Parathyroid adenoma (tissue), 2 donors: Measurements from ENCODE around the gene BRINP3.

Experiments used
- H2AFZ ChIP-seq: fragments of 300-600 bp; sonication (generic); one replicate; pipeline ENCODE4 v1.7.0; 2017; ENCODE audit warnings: antibody characterized with exemption, mild to moderate bottlenecking
- H3K27ac ChIP-seq: fragments of 300-600 bp; sonication (generic); one replicate; pipeline ENCODE4 v1.7.0; 2017
- H3K27me3 ChIP-seq: fragments of 300-600 bp; sonication (generic); one replicate; pipeline ENCODE4 v1.7.0; 2017; ENCODE audit warnings: low read length; ENCODE audit not compliant: control insufficient read depth, insufficient read depth
- H3K36me3 ChIP-seq: fragments of 300-600 bp; sonication (generic); one replicate; pipeline ENCODE4 v1.7.0; 2017; ENCODE audit warnings: low read length; ENCODE audit not compliant: control insufficient read depth, insufficient read depth
- H3K4me1 ChIP-seq: fragments of 300-600 bp; sonication (generic); one replicate; pipeline ENCODE4 v1.7.0; 2017; ENCODE audit warnings: control low read depth
- H3K4me2 ChIP-seq: fragments of 300-600 bp; sonication (generic); one replicate; pipeline ENCODE4 v1.7.0; 2017; ENCODE audit warnings: low read length
- H3K4me3 ChIP-seq: fragments of 300-600 bp; sonication (generic); one replicate; pipeline ENCODE4 v1.7.0; 2017; ENCODE audit warnings: low read depth, low read length
- H3K79me2 ChIP-seq: fragments of 300-600 bp; sonication (generic); one replicate; pipeline ENCODE4 v1.7.0; 2017; ENCODE audit warnings: control low read depth
- H3K9ac ChIP-seq: fragments of 300-600 bp; sonication (generic); one replicate; pipeline ENCODE4 v1.7.0; 2017; ENCODE audit warnings: mild to moderate bottlenecking
- H3K9me3 ChIP-seq: fragments of 300-600 bp; sonication (generic); one replicate; pipeline ENCODE4 v1.7.0; 2017; ENCODE audit warnings: low read length; ENCODE audit not compliant: control insufficient read depth
- TF ChIP-seq, protein P1 (sequence below): fragments of 300-600 bp; sonication (generic); IDR thresholded peaks from one replicate; pipeline ENCODE4 v1.7.0; 2017; ENCODE audit warnings: antibody characterized with exemption, mild to moderate bottlenecking
- donor health status: primary hyperparathyroidism.

BRINP3 gene

GRCh38 chr1:190475421-190476141, 2.1 kb downstream of the BRINP3 start:
- no peaks in the 10 kb centered on the region for H3K79me2 ChIP-seq
- no peak overlapping the region for H2AFZ ChIP-seq
- no peak overlapping the region for H3K9ac ChIP-seq
- H3K4me3 ChIP-seq = no peak overlapping the region
- H3K27ac ChIP-seq = no peak overlapping the region
- H3K9me3 ChIP-seq = no peaks in the 10 kb centered on the region
- H3K36me3 ChIP-seq = no peaks in the 10 kb centered on the region
- no peak overlapping the region for H3K4me2 ChIP-seq
- no peaks in the 10 kb centered on the region for H3K4me1 ChIP-seq
- TF ChIP-seq, protein P1, sequence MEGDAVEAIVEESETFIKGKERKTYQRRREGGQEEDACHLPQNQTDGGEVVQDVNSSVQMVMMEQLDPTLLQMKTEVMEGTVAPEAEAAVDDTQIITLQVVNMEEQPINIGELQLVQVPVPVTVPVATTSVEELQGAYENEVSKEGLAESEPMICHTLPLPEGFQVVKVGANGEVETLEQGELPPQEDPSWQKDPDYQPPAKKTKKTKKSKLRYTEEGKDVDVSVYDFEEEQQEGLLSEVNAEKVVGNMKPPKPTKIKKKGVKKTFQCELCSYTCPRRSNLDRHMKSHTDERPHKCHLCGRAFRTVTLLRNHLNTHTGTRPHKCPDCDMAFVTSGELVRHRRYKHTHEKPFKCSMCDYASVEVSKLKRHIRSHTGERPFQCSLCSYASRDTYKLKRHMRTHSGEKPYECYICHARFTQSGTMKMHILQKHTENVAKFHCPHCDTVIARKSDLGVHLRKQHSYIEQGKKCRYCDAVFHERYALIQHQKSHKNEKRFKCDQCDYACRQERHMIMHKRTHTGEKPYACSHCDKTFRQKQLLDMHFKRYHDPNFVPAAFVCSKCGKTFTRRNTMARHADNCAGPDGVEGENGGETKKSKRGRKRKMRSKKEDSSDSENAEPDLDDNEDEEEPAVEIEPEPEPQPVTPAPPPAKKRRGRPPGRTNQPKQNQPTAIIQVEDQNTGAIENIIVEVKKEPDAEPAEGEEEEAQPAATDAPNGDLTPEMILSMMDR = no peak
- H3K27me3 ChIP-seq = no peaks in the 10 kb centered on the region

DNA sequence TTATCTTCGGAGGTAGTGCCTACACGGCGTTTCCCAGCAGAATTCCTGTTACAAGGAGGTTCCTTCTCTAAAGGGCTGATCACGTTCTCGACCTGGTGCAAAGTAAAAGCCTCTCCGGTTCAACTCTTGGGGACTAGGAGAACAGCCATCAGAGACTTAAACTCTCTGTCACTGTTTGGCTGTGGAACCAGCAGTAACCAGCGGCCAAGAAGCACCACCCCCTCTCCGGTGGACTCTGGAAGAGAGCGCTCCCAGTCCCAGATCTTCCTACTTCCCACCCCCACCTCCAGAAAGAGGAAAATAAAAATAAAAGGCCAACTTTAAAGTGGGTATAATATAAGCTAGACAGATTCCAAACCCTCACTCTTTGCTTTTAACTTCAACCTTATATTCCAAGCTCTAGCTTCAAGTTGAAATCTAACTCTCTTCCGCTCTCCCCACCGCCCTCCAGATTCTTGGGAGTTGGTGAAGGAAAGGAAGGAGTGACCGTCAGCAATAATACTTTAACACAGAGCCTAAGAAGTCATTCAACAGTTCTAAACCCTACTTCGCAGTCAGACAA, 2.9 kb downstream of the BRINP3 start:
- Histone ChIP-seq H3K4me1 (no peaks in the 10 kb centered on the region), H3K4me2 (no peak overlapping the region), H2AFZ (no peak overlapping the region), H3K27ac (no peak overlapping the region), H3K9me3 (no peaks in the 10 kb centered on the region), H3K79me2 (no peaks in the 10 kb centered on the region), H3K9ac (no peak overlapping the region), H3K27me3 (no peaks in the 10 kb centered on the region), H3K36me3 (no peaks in the 10 kb centered on the region), H3K4me3 (no peak overlapping the region)
- TF ChIP-seq, protein P1 = no peak

- no peaks in the 10 kb centered on the region for H3K4me1 ChIP-seq
- H3K36me3 ChIP-seq = no peaks in the 10 kb centered on the region
- H3K4me2 ChIP-seq = no peak overlapping the region
- no peak overlapping the region for H2AFZ ChIP-seq
- TF ChIP-seq, protein P1 = no peak
- H3K79me2 ChIP-seq = no peaks in the 10 kb centered on the region
- H3K27me3 ChIP-seq = no peaks in the 10 kb centered on the region
- no peaks in the 10 kb centered on the region for H3K9me3 ChIP-seq
- no peak overlapping the region for H3K4me3 ChIP-seq
- H3K27ac ChIP-seq = no peak overlapping the region
- no peak overlapping the region for H3K9ac ChIP-seq
Observed at GRCh38 chr1:190474010-190474409, 3.7 kb downstream of the BRINP3 start.

DNA sequence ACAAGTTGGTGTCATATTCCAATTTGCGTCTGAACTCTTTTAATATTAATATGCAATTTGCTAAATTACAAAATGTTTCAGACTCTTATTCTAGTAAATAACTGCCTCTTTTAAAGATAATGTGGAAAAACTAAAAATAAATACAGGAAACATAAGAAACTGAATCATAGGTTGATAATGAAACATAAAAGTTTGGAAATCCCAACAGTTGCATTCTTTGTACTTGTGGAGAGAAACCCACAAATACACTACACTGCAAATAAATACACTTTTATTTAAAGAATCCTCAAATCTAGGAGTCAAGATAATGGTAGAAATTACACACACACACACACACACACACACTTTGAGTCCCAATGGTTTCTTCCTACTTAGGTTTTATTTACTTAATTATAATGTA, 5.2 kb downstream of the BRINP3 start:
- Histone ChIP-seq H2AFZ (no peak overlapping the region), H3K4me1 (no peaks in the 10 kb centered on the region), H3K36me3 (no peaks in the 10 kb centered on the region), H3K9ac (no peak overlapping the region), H3K27ac (no peak overlapping the region), H3K4me3 (no peak overlapping the region), H3K79me2 (no peaks in the 10 kb centered on the region), H3K4me2 (no peak overlapping the region), H3K27me3 (no peaks in the 10 kb centered on the region), H3K9me3 (no peaks in the 10 kb centered on the region)
- TF ChIP-seq, protein P1 = no peak

DNA sequence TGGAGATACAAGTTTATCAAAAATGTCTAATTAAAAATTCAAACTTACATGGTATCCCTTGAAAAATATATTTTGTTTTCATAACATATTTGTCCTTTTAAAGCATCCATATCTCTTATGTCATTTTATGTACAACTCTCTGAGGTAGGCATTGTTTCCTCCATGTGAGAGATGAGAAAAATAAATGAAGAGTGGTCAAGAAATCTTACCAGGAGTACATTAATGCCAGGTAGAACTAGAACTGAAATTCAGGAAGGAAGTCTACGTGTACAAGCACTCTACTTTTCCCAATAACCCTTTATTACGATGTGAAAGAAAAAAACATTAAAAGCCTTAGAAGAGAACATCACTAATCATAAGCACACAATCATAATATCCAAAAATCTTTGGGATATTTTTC, 5.6 kb downstream of the BRINP3 start:
- Histone ChIP-seq H3K4me2 (no peak overlapping the region), H3K27ac (no peak overlapping the region), H3K79me2 (no peaks in the 10 kb centered on the region), H3K27me3 (no peaks in the 10 kb centered on the region), H3K4me3 (no peak overlapping the region), H3K9ac (no peak overlapping the region), H3K9me3 (no peaks in the 10 kb centered on the region), H2AFZ (no peak overlapping the region), H3K4me1 (no peaks in the 10 kb centered on the region), H3K36me3 (no peaks in the 10 kb centered on the region)
- TF ChIP-seq, protein P1 = no peak
